ENCODE results near the gene RHOJ. TPM values are rescaled to one million over a fixed set of nuclear protein-coding genes. Genes with fewer than 3 reads are reported as not detected.
"Not testable (repeated sequence)": the region's sequence is repeated elsewhere in the genome, so short reads cannot be mapped to it uniquely, and the experiment has no call there.

Gene RHOJ
- total RNA-seq, 2 experiments from 2014 or later: not detected

DNA sequence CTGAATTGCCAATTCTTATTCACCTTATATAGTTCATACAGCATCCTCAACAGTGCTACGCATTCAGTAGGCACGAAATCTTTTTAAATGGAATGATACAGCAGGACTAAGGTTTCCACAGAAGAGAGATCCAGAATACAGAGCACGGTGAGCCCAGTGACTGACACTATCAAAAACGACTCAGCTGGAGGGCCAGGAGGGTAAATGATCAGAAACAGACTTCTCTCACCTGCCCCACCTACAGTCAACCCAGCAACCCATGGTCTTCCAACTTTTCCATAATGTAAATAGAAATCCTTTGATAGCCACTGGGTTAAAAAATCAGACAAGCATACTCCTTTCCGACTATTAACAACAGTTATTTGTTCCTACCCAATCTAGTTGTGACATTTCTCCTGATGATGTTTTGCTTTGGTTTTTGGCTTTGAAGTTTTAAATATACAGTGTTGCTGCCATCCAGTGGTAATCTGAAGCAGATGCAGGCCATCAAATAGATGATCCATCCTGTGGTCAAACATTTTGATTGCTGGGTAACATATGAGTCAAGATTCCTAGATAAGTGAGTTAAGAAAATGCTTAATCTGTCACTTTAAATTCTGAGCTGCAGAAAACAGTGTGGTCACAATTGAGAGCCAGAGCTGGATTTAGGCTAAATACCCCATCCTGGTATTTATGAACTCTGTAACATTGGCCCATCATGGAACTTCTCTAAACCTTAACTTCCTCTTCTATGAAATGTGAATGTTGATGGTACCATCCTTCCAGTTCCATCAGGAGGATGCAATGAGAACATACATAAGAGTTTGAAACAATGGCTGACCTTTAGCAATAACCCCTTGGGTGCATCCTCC lies 72.5 kb downstream of the RHOJ start:
- Mint-ChIP-seq H3K27ac (no peak overlapping the region), H3K4me3 (no peak overlapping the region), H3K27me3 (peaks cover 7% of the 10 kb centered on the region), H3K36me3 (no peaks in the 10 kb centered on the region), H3K9me3 (no peaks in the 10 kb centered on the region), H3K4me1 (ENCODE audit: low read depth) (no peaks in the 10 kb centered on the region)
- DNase-seq: no peak
- POLR2A ChIA-PET: no interaction called here
- CTCF ChIA-PET: interaction anchor here (0.6 to 2.1 kb wide), 16 partner anchors 8 to 1150 kb away, joined by 3 to 13 read pairs (median 4); no protein-coding TSS in a partner anchor
- intact Hi-C loops (cut with micrococcal nuclease): loop anchor here (1.0 to 2.0 kb wide), 3 partner anchors 102 to 1114 kb away; no protein-coding TSS in a partner anchor

- H3K4me3 Mint-ChIP-seq: no peak overlapping the region
- H3K9me3 Mint-ChIP-seq: no peaks in the 10 kb centered on the region
- intact Hi-C loops (cut with micrococcal nuclease): loop anchor here (2.0 kb wide), 1 partner anchor 1115 kb away; no protein-coding TSS in a partner anchor
- no peaks in the 10 kb centered on the region for H3K36me3 Mint-ChIP-seq
- ChIA-PET POLR2A (no interaction called here), CTCF (interaction anchor here (0.6 to 2.1 kb wide), 14 partner anchors 7 to 1151 kb away, joined by 3 to 13 read pairs (median 4); no protein-coding TSS in a partner anchor)
- H3K27me3 Mint-ChIP-seq: peaks cover 7% of the 10 kb centered on the region
- no peak overlapping the region for H3K27ac Mint-ChIP-seq
- DNase-seq: no peak
- no peaks in the 10 kb centered on the region for H3K4me1 Mint-ChIP-seq (ENCODE audit: low read depth)
Observed at GRCh38 chr14:63277591-63278183, 73.4 kb downstream of the RHOJ start.

DNA sequence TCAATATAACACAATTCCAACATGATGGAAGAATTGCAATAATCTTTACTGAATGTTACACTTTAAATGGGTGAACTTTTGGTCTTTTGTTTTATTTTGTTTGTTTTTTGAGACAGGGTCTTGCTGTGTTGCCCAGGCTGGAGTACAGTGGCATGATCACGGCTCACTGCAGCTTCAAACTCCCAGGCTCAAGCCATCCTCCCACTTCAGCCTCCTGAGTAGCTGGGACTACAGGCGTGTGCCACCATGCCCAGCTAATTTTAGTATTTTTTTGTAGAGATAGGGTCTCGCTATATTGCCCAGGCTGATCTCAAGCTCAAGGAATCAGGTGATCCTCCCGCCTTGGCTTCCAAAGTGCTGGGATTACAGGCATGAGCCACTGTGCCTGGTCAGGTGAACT lies 75.7 kb downstream of the RHOJ start:
- H3K4me1 Mint-ChIP-seq (ENCODE audit: low read depth); POLR2A ChIA-PET; H3K9me3 Mint-ChIP-seq; H3K4me3 Mint-ChIP-seq; H3K27me3 Mint-ChIP-seq; H3K27ac Mint-ChIP-seq; H3K36me3 Mint-ChIP-seq; DNase-seq: not testable (repeated sequence)
- CTCF ChIA-PET: interaction anchor here (1.0 kb wide), 1 partner anchor 14 kb away, joined by 5 read pairs; no protein-coding TSS in a partner anchor
- intact Hi-C loops (cut with micrococcal nuclease): loop anchor here (5.0 to 10.0 kb wide), 3 partner anchors 192 to 1985 kb away; no protein-coding TSS in a partner anchor

GRCh38 chr14:63282997-63283883 lies 79.0 kb downstream of the RHOJ start:
- no peak overlapping the region for H3K4me3 Mint-ChIP-seq
- ChIA-PET CTCF (interaction anchor here (1.9 kb wide), 1 partner anchor 1389 kb away, joined by 9 read pairs; no protein-coding TSS in a partner anchor), POLR2A (interaction anchor here (0.6 to 0.9 kb wide), 2 partner anchors 104 to 358 kb away, joined by 3 read pairs; no protein-coding TSS in a partner anchor)
- H3K9me3 Mint-ChIP-seq: no peaks in the 10 kb centered on the region
- no peak overlapping the region for H3K27ac Mint-ChIP-seq
- no peaks in the 10 kb centered on the region for H3K36me3 Mint-ChIP-seq
- DNase-seq: peak; percentile 46
- no peaks in the 10 kb centered on the region for H3K4me1 Mint-ChIP-seq (ENCODE audit: low read depth)
- intact Hi-C loops (cut with micrococcal nuclease): loop anchor here (1.0 to 10.0 kb wide), 4 partner anchors 13 to 1988 kb away; no protein-coding TSS in a partner anchor
- peaks cover 5% of the 10 kb centered on the region for H3K27me3 Mint-ChIP-seq

DNA sequence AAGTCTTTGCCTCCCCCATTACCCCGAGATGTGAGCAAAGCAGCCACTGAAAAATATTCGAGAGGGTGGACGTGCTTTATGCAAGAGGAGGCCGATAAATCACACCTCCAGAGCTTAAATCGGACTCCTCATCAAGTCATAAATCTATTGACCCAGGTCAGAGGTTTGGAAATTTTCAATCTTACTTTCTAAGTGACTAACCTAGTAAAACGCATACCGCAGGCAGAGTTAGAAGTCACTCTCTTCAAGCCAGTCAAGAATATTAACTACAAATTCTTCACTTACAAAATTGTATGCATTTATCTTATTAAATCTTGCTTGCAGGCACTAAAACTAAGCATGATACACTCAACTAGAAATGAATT lies 79.6 kb downstream of the RHOJ start:
- Mint-ChIP-seq H3K27ac (no peak overlapping the region), H3K4me3 (no peak overlapping the region), H3K9me3 (no peaks in the 10 kb centered on the region), H3K4me1 (ENCODE audit: low read depth) (no peaks in the 10 kb centered on the region), H3K27me3 (peaks cover 5% of the 10 kb centered on the region), H3K36me3 (no peaks in the 10 kb centered on the region)
- POLR2A ChIA-PET: interaction anchor here (0.6 to 0.9 kb wide), 2 partner anchors 104 to 357 kb away, joined by 3 read pairs; no protein-coding TSS in a partner anchor
- intact Hi-C loops (cut with micrococcal nuclease): loop anchor here (1.0 to 10.0 kb wide), 4 partner anchors 12 to 1989 kb away; no protein-coding TSS in a partner anchor
- no peak for DNase-seq
- CTCF ChIA-PET: interaction anchor here (1.3 to 1.9 kb wide), 2 partner anchors 24 to 1390 kb away, joined by 4 to 9 read pairs; no protein-coding TSS in a partner anchor

GRCh38 chr14:63286071-63286470 lies 81.8 kb downstream of the RHOJ start:
- ChIA-PET CTCF (no interaction called here), POLR2A (no interaction called here)
- no peak overlapping the region for H3K27ac Mint-ChIP-seq
- intact Hi-C loops (cut with micrococcal nuclease): loop anchor here (10.0 kb wide), 2 partner anchors 1351 to 1991 kb away; no protein-coding TSS in a partner anchor
- no peak overlapping the region for H3K4me3 Mint-ChIP-seq
- H3K27me3 Mint-ChIP-seq: peaks cover 5% of the 10 kb centered on the region
- no peak for DNase-seq
- no peaks in the 10 kb centered on the region for H3K36me3 Mint-ChIP-seq
- no peaks in the 10 kb centered on the region for H3K9me3 Mint-ChIP-seq
- H3K4me1 Mint-ChIP-seq (ENCODE audit: low read depth): no peaks in the 10 kb centered on the region

DNA sequence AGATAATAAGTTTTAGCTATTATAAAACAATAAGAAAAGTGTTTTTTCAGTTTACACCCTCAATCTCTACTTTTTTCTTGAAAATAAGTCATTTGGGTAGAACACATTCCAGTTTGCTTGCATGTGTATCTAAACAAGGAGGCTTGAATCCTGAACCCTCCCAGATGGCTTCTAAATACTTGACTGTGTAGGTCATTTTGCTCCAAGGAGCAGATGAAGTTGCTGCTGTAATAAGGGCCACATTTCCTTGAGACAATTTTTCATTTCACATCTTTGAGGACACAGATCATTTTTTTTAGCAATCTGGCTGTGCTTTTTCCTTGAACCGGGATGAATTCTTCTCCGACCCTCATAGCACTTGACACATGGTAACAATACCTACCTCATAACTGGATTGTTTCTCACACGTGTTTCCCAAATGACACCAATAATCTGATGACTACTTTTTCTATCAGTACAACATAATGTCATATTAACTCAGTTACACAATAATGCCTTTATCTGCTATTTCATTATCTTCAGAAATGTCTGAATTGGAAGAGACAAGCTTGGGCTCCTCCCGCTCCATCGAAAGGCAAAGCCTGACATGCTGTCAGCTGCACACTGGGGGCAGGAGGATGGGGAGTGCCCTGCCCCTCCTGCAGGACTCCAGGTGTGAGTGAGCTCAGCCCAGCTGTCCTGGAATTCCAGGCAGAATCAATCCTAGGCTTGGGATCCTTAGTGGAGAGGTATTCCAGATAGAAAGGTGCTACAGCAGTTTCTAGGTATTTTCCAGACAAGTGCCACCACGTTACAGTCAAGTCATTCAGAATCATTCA lies 83.6 kb downstream of the RHOJ start:
- Mint-ChIP-seq H3K4me3 (no peak overlapping the region), H3K27me3 (peaks cover 12% of the 10 kb centered on the region), H3K4me1 (ENCODE audit: low read depth) (no peaks in the 10 kb centered on the region), H3K9me3 (no peaks in the 10 kb centered on the region), H3K36me3 (no peaks in the 10 kb centered on the region), H3K27ac (no peak overlapping the region)
- DNase-seq: no peak
- ChIA-PET CTCF (interaction anchor here (1.6 kb wide), 1 partner anchor 11 kb away, joined by 8 read pairs; no protein-coding TSS in a partner anchor), POLR2A (interaction anchor here (0.7 kb wide), 1 partner anchor 23 kb away, joined by 4 read pairs; no protein-coding TSS in a partner anchor)
- intact Hi-C loops (cut with micrococcal nuclease): loop anchor here (10.0 kb wide), 2 partner anchors 1353 to 1993 kb away; no protein-coding TSS in a partner anchor

- DNase-seq: no peak
- CTCF ChIA-PET: no interaction called here
- H3K27ac Mint-ChIP-seq: no peak overlapping the region
- POLR2A ChIA-PET: interaction anchor here (0.6 kb wide), 1 partner anchor 266 kb away, joined by 3 read pairs; no protein-coding TSS in a partner anchor
- H3K9me3 Mint-ChIP-seq: no peaks in the 10 kb centered on the region
- no peak overlapping the region for H3K4me3 Mint-ChIP-seq
- intact Hi-C loops (cut with micrococcal nuclease): loop anchor here (10.0 kb wide), 2 partner anchors 1354 to 1994 kb away; no protein-coding TSS in a partner anchor
- H3K4me1 Mint-ChIP-seq (ENCODE audit: low read depth): no peaks in the 10 kb centered on the region
- no peaks in the 10 kb centered on the region for H3K36me3 Mint-ChIP-seq
- peaks cover 12% of the 10 kb centered on the region for H3K27me3 Mint-ChIP-seq
Observed at GRCh38 chr14:63288853-63289252, 84.6 kb downstream of the RHOJ start.

GRCh38 chr14:63290741-63291430 lies 86.6 kb downstream of the RHOJ start:
- Mint-ChIP-seq H3K36me3 (no peaks in the 10 kb centered on the region), H3K4me3 (no peak overlapping the region), H3K27ac (no peak overlapping the region), H3K27me3 (peaks cover 17% of the 10 kb centered on the region), H3K4me1 (ENCODE audit: low read depth) (peaks cover 5% of the 10 kb centered on the region), H3K9me3 (no peaks in the 10 kb centered on the region)
- DNase-seq: no peak
- intact Hi-C loops (cut with micrococcal nuclease): loop anchor here (10.0 kb wide), 1 partner anchor 1526 kb away; the partner anchor contains the start of gene SNAPC1
- ChIA-PET POLR2A (no interaction called here), CTCF (no interaction called here)

DNA sequence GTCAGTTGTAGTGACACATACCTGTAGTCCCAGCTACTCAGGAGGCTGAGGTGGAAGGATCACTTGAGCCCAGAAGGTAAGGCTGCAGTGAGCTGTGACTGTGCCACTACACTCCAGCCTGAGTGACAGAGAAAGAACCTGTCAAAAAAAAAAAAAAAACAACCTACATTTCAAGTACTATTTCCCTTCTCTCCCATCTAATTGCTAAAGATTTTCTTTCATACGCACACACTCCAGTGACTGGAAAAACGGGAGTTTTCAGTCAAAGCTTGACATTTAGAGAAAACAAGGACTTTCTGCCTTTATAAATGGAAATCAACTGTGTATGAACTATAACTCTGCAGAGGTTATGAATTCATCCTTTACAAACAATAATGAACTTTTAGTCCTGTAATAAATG lies 88.6 kb downstream of the RHOJ start:
- peaks cover 10% of the 10 kb centered on the region for H3K4me1 Mint-ChIP-seq (ENCODE audit: low read depth)
- POLR2A ChIA-PET: no interaction called here

More for the DNA sequence above, 88.6 kb downstream of the RHOJ start:
- intact Hi-C loops (cut with micrococcal nuclease): loop anchor here (10.0 kb wide), 1 partner anchor 1528 kb away; the partner anchor contains the start of gene SNAPC1
- no peaks in the 10 kb centered on the region for H3K9me3 Mint-ChIP-seq
- no peak for DNase-seq
- H3K27ac Mint-ChIP-seq: no peak overlapping the region
- H3K4me3 Mint-ChIP-seq: no peak overlapping the region
- H3K36me3 Mint-ChIP-seq: no peaks in the 10 kb centered on the region
- peaks cover 21% of the 10 kb centered on the region for H3K27me3 Mint-ChIP-seq
- CTCF ChIA-PET: interaction anchor here (0.7 to 1.1 kb wide), 2 partner anchors 13 to 16 kb away, joined by 3 to 4 read pairs; no protein-coding TSS in a partner anchor

Data from activated CD4-positive, alpha-beta memory T cell treated with anti-CD3 and anti-CD28 coated beads for 36 hours (primary cell).